K562 (cell line): Measurements from ENCODE around the gene HOXB7. TPM values are rescaled to one million over a fixed set of nuclear protein-coding genes. Genes with fewer than 3 reads are reported as not detected.

Experiments
- HNRNPK ChIP-seq: fragments of 200-400 bp; formaldehyde crosslinking; IDR thresholded peaks from one replicate; pipeline ENCODE4 v1.6.1; 2018; ENCODE audit warnings: mild to moderate bottlenecking, low read depth, low read length; ENCODE audit not compliant: poor library complexity, severe bottlenecking
- NUFIP1 ChIP-seq: fragments of 450-650 bp; IDR thresholded peaks from 2 replicates; pipeline ENCODE4 v1.6.1; 2018; ENCODE audit not compliant: partially characterized antibody
- PHF8 ChIP-seq: fragments of 200-600 bp; sonication (generic); IDR thresholded peaks from 2 replicates; pipeline ENCODE4 v1.6.1; 2012; ENCODE audit warnings: mixed run types, mild to moderate bottlenecking, inconsistent platforms, low read length, moderate library complexity, borderline replicate concordance
- RBM22 ChIP-seq: fragments of 200-400 bp; formaldehyde crosslinking; IDR thresholded peaks from 2 replicates; pipeline ENCODE4 v1.6.1; 2018; ENCODE audit warnings: low read length, low read depth; ENCODE audit not compliant: poor library complexity, severe bottlenecking
- SP1 ChIP-seq: sonication (generic); formaldehyde crosslinking; IDR thresholded peaks from 2 replicates; pipeline ENCODE4 v1.8.1; 2022; ENCODE audit warnings: mild to moderate bottlenecking, missing genetic modification reagents
- TGIF2 ChIP-seq: sonication (generic); formaldehyde crosslinking; IDR thresholded peaks from 2 replicates; pipeline ENCODE4 v1.8.1; 2022; ENCODE audit warnings: mild to moderate bottlenecking, missing genetic modification reagents, moderate library complexity
- ZKSCAN8 ChIP-seq: fragments of 200-800 bp; sonication (Bioruptor generic); IDR thresholded peaks from 2 replicates; pipeline ENCODE4 v1.6.1; 2016; ENCODE audit warnings: missing genetic modification characterization, missing compliant biosample characterization
- ZNF354B ChIP-seq: fragments of 250-450 bp; sonication (Bioruptor Pico); IDR thresholded peaks from 2 replicates; pipeline ENCODE4 v1.4.0; 2020
- ZNF766 ChIP-seq: fragments of 200-800 bp; sonication (Bioruptor generic); conservative IDR thresholded peaks from 2 replicates; pipeline ENCODE4 v1.6.1; 2016; ENCODE audit warnings: missing genetic modification characterization, missing compliant biosample characterization
- polyA plus RNA-seq, 8 experiments: library from polyadenylated mRNA; depleted of rRNA in 4 of 8; stranded (reverse) in 5 of 8; unstranded in 3 of 8; fragments of >200 nt; fragmentation: Nextera tagmentation in 2 of 8; fragmentation: Illumina TruSeq in 1 of 8; extraction: Ambion mirVana in 2 of 8; extraction: Trizol in 1 of 8; gene quantifications; 2 replicates each; pipeline versions ENCODE4 v1.2.1 to v1.2.3, GENCODE V29; 2011 to 2014; ENCODE audit warnings: inconsistent platforms in 1 of 8, missing spikeins in 1 of 8
- total RNA-seq, 7 experiments: library from RNA; depleted of rRNA in 6 of 7; stranded (reverse); fragments of >200 nt in 6 of 7; fragmentation: Illumina TruSeq in 2 of 7; extraction: Trizol in 2 of 7; gene quantifications; 2 replicates each; pipeline versions ENCODE4 v1.2.1 to v1.2.3, GENCODE V29; 2011 to 2021; ENCODE audit warnings: low replicate concordance in 1 of 7
- TF ChIP-seq, protein P1 (sequence below): fragments of 250-450 bp; sonication (Bioruptor Pico); IDR thresholded peaks from 2 replicates; pipeline ENCODE4 v1.4.0; 2020
- TF ChIP-seq, protein P2 (sequence below): fragments of 200-800 bp; sonication (Bioruptor generic); IDR thresholded peaks from 2 replicates; pipeline ENCODE4 v1.6.1; 2017; ENCODE audit warnings: missing genetic modification characterization, missing compliant biosample characterization
- TF ChIP-seq, protein P3 (sequence below): fragments of 450-650 bp; IDR thresholded peaks from 2 replicates; pipeline ENCODE4 v1.6.1; 2018; ENCODE audit not compliant: partially characterized antibody
- TF ChIP-seq, protein P4 (sequence below), 3 experiments: fragments of 200-800 bp in 1 of 3; sonication (Bioruptor generic) in 1 of 3; sonication (generic) in 1 of 3; formaldehyde crosslinking in 1 of 3; IDR thresholded peaks; 2 replicates each; pipeline versions ENCODE4 v1.6.1 to v1.8.0; 2016 to 2022; ENCODE audit warnings: mild to moderate bottlenecking in 2 of 3, missing compliant biosample characterization in 2 of 3, missing genetic modification characterization in 2 of 3, missing genetic modification reagents in 1 of 3

HOXB7 gene
- total and polyA plus RNA-seq, 9 of the 15 experiments (the other 6 are each of a cell fraction or from before 2014, with no cell fraction given) = 5.5 to 16.7 (median 8.3) TPM

DNA sequence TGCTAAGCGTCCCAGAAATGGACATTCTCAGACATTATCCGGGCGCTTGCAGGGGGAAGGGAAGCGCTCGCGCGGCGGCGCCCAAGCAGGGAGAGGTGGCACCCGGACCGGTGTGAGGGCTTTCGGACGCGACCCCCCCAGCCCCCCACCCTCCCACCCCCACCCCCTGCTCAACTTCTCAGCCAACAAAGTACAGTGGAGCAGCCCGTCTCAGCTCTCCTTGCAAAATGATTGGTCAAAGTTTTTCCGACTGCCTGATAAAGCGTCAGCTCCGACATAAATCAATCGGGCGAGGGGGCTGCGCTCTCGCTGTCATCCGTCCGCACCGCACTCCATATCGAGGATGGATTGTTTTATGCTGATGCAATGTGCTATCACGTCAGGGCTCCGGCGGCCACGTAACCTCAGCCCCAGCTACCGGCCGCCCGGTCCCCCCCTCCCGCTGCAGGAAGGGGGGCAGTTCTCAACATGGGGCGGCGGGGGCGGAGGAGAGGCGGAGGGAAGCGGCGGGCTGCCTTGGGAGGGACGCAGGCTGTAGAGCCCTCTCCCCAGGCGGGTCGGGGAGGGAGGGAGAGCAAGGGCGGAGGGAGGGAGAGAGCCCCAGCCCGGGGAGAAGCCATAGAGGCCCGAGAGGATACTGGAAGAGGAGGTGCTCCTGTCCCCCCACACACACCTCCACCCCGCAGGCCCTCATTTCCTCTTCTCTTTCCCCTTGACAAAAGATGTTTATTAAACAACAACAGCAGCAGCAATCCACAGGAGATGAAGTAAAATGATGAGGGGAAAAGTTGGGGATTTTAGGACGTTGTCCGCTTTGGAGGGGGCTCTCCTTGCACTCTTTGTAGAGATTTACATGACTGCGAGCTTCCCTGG, 15.7 kb upstream of the HOXB7 start, which contains the start of gene HOXB9 (continued):
- TF ChIP-seq, protein P1, sequence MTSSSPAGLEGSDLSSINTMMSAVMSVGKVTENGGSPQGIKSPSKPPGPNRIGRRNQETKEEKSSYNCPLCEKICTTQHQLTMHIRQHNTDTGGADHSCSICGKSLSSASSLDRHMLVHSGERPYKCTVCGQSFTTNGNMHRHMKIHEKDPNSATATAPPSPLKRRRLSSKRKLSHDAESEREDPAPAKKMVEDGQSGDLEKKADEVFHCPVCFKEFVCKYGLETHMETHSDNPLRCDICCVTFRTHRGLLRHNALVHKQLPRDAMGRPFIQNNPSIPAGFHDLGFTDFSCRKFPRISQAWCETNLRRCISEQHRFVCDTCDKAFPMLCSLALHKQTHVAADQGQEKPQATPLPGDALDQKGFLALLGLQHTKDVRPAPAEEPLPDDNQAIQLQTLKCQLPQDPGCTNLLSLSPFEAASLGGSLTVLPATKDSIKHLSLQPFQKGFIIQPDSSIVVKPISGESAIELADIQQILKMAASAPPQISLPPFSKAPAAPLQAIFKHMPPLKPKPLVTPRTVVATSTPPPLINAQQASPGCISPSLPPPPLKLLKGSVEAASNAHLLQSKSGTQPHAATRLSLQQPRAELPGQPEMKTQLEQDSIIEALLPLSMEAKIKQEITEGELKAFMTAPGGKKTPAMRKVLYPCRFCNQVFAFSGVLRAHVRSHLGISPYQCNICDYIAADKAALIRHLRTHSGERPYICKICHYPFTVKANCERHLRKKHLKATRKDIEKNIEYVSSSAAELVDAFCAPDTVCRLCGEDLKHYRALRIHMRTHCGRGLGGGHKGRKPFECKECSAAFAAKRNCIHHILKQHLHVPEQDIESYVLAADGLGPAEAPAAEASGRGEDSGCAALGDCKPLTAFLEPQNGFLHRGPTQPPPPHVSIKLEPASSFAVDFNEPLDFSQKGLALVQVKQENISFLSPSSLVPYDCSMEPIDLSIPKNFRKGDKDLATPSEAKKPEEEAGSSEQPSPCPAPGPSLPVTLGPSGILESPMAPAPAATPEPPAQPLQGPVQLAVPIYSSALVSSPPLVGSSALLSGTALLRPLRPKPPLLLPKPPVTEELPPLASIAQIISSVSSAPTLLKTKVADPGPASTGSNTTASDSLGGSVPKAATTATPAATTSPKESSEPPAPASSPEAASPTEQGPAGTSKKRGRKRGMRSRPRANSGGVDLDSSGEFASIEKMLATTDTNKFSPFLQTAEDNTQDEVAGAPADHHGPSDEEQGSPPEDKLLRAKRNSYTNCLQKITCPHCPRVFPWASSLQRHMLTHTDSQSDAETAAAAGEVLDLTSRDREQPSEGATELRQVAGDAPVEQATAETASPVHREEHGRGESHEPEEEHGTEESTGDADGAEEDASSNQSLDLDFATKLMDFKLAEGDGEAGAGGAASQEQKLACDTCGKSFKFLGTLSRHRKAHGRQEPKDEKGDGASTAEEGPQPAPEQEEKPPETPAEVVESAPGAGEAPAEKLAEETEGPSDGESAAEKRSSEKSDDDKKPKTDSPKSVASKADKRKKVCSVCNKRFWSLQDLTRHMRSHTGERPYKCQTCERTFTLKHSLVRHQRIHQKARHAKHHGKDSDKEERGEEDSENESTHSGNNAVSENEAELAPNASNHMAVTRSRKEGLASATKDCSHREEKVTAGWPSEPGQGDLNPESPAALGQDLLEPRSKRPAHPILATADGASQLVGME (CRISPR knock-in tag) = peak; percentile 53; the same call in 1 of the 2 replicates
- TF ChIP-seq ZNF766 (CRISPR knock-in tag) = peak; percentile 80
- TF ChIP-seq HNRNPK = no peak
- TF ChIP-seq ZKSCAN8 (CRISPR knock-in tag) = no peak; the same call in 1 of the 2 replicates
- TF ChIP-seq, protein P2, sequence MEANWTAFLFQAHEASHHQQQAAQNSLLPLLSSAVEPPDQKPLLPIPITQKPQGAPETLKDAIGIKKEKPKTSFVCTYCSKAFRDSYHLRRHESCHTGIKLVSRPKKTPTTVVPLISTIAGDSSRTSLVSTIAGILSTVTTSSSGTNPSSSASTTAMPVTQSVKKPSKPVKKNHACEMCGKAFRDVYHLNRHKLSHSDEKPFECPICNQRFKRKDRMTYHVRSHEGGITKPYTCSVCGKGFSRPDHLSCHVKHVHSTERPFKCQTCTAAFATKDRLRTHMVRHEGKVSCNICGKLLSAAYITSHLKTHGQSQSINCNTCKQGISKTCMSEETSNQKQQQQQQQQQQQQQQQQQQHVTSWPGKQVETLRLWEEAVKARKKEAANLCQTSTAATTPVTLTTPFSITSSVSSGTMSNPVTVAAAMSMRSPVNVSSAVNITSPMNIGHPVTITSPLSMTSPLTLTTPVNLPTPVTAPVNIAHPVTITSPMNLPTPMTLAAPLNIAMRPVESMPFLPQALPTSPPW = peak; percentile 100
- TF ChIP-seq NUFIP1 = no peak
- TF ChIP-seq PHF8 = peak; percentile 34; the same call in 1 of the 2 replicates
- TF ChIP-seq RBM22 = no peak
- TF ChIP-seq TGIF2 = no peak
- TF ChIP-seq, protein P3, sequence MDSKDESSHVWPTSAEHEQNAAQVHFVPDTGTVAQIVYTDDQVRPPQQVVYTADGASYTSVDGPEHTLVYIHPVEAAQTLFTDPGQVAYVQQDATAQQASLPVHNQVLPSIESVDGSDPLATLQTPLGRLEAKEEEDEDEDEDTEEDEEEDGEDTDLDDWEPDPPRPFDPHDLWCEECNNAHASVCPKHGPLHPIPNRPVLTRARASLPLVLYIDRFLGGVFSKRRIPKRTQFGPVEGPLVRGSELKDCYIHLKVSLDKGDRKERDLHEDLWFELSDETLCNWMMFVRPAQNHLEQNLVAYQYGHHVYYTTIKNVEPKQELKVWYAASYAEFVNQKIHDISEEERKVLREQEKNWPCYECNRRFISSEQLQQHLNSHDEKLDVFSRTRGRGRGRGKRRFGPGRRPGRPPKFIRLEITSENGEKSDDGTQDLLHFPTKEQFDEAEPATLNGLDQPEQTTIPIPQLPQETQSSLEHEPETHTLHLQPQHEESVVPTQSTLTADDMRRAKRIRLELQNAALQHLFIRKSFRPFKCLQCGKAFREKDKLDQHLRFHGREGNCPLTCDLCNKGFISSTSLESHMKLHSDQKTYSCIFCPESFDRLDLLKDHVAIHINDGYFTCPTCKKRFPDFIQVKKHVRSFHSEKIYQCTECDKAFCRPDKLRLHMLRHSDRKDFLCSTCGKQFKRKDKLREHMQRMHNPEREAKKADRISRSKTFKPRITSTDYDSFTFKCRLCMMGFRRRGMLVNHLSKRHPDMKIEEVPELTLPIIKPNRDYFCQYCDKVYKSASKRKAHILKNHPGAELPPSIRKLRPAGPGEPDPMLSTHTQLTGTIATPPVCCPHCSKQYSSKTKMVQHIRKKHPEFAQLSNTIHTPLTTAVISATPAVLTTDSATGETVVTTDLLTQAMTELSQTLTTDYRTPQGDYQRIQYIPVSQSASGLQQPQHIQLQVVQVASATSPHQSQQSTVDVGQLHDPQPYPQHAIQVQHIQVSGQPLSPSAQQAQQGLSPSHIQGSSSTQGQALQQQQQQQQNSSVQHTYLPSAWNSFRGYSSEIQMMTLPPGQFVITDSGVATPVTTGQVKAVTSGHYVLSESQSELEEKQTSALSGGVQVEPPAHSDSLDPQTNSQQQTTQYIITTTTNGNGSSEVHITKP = no peak
- no peak for TF ChIP-seq ZNF354B (CRISPR knock-in tag)
- TF ChIP-seq SP1 (CRISPR knock-in tag) = peak; percentile 79
- TF ChIP-seq, protein P4, sequence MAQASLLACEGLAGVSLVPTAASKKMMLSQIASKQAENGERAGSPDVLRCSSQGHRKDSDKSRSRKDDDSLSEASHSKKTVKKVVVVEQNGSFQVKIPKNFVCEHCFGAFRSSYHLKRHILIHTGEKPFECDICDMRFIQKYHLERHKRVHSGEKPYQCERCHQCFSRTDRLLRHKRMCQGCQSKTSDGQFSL (CRISPR knock-in tag; IDR thresholded peaks at IDR 0.05) = peak; percentile 86
- TF ChIP-seq, protein P4 (tag; IDR thresholded peaks at IDR 0.05) = peak in 1 of 2 experiments; percentile 87; a peak in 2 of 4 replicates
